NCI-H2029 treated with DMSO at 0.1 percent for 48 hours (cell line): ENCODE results near the gene LDLRAD3.

Experiments
- DNase-seq: peaks from one replicate; lab custom pipeline; 2025; lab: John Stamatoyannopoulos, UW

Gene LDLRAD3

GRCh38 chr11:36213393-36213840 lies 269.6 kb downstream of the LDLRAD3 start:
- no peak for DNase-seq

- no peak for DNase-seq
Observed at GRCh38 chr11:36214480-36214879, 270.6 kb downstream of the LDLRAD3 start.

DNA sequence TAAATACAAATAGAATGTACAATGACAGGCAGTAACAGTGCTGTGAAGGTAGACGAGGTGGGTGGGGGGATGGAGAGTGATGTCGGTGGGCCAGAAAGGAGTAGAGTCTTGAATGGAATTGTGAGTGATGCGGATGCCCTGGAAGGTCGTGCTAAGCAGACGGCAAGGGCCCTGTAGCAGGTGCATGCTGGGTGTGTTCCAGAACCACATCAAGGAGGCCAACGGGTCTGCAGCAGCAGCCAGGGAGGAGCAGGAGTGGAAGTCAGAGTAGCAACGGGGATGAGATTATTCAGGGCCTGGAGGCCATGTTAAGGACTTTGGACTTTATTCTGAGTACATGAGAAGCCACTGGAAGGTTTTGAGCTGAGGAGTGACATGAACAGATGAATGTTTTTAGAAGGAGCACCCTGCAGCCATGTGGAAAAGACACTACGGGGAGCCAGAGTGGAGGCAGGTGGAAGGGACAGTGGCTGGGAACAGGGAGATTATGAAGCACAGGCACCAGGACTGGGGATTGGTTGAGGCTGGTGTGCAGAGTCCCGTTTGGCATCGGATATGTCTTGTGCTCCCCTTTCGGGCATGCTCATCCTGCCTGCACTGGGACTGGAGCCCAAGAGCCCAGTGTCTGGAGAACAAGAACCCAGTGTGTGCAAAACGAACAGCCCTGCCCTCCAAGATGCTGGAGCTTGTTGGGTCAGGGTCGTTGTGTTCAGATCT lies 271.3 kb downstream of the LDLRAD3 start:
- DNase-seq, result no peak

DNA sequence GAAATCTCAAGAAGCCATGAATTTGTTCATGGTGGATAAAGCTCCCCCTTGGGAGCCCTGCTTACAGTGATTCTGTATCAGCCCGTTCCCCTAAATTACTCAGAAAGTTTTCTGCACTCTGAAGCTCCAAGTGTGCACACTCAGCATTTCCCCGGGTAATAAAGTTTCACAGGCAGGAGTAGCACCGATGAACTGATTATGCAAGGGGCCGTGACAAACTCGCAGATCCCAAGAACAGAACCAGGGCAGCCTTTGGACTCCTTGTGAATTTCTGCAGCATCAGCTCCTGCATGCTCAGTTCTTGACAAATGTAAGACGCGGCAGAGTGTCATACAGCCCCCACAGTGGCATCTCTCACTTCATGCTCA lies 271.8 kb downstream of the LDLRAD3 start:
- no peak for DNase-seq

DNA sequence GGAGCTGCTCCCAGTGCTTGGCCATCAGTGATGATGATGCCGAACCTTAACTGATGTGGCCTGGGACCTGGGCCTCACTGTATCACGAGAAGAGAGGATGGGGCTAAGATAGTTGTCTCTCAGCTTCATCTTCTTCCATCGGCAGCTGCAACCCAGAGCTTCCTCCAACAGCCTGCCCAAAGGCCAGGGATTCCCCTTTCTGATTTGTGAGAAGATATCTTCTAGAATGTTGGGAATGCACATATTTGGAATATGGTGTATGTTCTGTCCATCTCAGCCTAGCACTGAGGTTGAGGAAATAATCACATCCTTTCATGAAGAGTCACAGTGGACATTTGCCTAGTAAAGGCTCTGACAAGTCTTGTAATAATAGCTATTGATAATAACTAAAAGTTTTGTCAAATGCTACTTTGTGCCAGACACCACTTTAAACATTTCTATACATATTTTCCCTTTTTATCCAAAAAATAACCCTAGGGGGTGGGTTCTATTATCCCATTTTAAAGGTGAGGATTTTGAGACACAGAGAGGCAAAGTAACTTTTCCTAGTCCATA lies 272.3 kb downstream of the LDLRAD3 start:
- DNase-seq, result no peak

DNA sequence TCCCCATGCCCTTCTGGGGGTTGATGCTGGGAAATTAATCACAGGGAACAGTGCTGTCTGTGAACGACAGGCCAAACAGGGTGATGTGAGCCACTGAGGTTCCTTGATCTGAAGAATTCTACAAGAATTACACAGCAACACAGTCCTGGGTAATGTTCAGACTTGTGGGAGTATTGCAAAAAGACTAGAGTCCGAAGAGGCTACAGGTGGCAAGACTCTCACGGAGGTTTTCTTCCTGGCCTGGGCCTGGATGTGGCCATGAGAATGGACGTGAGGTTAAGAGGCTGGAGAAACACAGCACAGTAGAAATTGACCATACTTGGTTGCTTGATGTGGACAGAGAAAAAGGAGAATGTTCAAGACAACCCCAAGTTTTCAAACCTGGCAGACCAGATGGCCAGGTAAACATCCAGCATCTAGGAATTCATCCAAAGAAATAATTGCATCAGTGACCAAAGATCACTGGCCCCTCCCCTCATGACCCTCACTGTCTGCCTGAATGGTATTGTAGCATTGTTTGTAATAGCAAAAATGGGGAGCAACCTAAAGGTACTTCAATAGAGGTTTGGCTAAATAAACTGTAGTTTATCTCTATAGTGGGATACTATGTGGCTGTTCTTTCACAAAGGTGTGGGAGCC lies 274.5 kb downstream of the LDLRAD3 start:
- DNase-seq, result no peak

DNA sequence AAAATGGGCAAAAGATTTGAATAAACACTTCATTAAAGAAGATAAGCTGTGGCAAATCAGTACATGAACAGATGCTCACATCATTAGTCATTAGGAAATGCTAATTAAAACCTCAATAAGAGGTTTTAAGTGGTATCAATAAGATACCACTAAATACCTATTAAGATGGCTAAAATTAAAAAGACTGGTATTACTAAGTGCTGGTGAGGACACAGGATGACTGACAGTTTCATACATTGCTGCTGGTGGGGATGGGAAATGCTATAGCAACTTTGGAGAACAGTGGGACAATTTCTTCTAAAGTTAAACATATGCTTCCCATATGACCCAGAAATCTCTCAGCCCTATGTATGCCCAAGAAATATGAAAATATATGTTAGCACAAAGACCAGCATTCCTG lies 276.1 kb downstream of the LDLRAD3 start:
- DNase-seq, result no peak

DNA sequence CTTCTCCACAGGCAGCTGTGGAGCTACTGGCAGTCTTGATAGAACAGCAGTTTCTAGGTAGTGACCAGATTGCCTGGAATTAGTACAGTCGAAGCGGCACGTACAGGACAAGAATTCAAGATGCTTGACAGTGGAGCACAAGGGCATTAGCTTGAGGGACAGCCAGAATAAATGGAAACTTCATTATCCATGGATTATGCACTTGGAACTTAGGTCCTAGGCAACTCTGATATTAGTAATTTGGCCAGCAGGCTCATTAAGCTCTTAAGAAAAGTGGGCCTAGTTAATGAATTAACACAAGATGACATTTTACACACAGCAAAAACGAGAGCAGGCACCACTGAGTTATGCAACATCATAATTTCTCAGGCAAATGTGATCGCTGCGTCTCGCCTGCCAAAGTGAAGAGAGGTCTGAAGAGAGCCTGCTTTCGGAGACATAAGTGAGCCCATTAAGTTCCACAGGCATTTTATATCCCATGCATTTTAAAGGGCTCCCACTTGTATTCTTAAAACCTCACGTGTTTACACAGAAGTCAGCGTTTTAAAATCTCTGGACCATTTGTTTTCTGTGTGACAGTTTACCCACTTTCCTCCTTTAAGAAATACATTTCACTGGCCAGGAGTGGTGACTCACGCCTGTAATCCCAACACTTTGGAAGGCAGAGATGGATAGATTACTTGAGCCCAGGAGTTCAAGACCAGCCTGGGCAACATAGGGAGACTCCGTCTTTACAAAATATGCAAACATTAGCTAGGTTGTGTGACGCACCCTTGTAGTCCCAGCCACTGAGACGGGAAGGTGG lies 279.2 kb downstream of the LDLRAD3 start:
- no peak for DNase-seq

DNA sequence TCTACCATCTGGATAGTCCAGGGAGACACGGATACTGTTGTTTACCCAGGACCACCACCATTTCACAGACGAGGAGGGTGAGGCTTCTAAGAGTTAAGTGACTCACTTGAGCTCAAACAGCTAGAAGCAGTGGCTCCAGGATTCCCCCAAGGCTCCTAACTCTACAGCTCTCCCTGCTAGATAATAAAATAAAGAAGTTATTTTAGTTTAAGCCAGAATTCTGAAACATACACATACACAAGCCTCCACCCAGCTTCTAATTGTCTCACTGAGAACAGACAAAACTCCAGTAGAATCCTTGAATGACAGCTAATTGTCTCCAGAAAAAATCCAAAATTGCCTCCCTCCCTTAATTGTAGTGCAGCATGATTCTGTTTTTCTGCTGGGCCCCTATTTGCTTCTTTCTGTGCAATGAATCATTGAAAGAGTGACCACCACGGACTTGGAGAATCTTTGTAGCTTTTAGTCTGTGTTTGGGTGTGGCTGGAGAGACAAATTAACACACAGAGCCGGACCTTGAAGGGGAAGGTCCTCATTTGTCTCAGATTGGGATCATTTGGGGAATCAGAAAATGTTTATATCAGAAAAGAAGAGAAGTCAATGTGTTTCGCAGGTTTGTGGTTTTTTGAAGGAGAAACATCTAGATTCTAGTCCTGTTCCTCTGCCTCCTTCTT lies 280.5 kb downstream of the LDLRAD3 start:
- DNase-seq, result no peak

DNA sequence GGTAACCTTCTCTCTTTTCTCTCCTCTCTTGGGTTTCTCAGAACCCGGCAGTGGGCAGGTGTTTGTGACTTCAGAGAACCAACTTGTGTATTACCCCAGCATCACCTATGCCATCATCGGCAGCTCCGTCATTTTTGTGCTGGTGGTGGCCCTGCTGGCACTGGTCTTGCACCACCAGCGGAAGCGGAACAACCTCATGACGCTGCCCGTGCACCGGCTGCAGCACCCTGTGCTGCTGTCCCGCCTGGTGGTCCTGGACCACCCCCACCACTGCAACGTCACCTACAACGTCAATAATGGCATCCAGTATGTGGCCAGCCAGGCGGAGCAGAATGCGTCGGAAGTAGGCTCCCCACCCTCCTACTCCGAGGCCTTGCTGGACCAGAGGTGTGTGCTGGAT lies 283.2 kb downstream of the LDLRAD3 start:
- DNase-seq, result no peak

DNA sequence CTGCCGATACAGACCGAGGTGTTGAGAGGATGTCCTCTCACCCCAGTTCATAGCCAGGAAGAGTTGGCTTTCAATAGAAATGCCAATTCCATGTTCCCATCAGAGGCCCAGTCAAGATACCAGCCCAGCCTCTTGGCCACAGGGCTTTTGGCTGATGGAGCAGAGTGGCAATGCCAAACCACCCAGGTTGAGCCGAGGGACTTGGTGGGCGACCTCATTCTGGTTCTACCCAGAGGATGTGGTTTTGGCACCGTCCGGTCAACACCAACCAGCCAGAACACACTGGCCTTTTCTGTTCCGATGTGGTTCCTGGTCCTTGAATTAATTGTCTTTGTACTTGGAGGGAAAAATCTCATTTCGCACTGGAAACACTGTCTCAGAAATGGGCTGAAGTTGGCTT lies 284.8 kb downstream of the LDLRAD3 start:
- DNase-seq, result no peak

GRCh38 chr11:36229091-36229705 lies 285.3 kb downstream of the LDLRAD3 start:
- no peak for DNase-seq

DNA sequence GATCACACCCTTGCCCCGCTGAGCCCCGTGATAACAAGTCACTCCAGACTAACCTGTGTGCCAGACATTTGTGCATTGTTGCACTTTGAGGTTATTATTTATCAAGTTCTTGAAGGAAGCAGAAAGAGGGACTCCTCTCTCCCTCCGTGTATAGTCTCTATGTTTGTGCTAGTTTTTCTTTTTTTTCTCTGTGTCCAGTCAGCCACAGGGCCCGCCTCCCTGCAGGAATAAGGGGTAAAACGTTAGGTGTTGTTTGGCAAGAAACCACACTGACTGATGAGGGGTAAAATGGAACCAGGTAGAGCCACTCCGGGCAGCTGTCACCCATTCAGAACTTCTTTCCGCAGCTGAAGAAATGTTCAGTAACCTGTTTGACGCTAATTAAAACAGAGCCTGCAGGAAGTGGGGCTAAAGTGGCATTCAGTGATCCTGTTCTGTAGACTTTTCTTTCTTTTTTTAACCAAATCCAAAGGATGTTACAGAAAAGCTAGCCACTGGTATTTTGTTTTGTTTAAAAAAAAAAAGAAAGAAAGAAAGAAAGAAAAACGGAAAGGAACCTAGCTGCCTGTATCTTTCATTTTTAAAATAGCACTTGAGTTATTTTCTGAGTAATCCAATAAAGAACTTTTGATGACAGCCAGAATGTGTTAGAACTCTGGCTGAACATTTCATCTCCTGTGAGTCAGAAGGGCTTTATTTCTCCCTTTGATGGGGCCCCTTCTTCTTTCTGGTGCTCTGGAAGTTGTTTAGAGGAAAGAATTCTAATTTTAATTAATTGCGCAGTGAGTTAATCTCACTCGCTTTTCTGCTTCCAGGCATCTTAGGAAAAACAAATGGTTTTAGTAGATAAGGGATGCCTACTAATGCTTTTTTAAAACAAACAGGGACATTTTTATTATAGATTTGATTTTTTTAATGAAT lies 287.2 kb downstream of the LDLRAD3 start:
- DNase-seq, result no peak

DNA sequence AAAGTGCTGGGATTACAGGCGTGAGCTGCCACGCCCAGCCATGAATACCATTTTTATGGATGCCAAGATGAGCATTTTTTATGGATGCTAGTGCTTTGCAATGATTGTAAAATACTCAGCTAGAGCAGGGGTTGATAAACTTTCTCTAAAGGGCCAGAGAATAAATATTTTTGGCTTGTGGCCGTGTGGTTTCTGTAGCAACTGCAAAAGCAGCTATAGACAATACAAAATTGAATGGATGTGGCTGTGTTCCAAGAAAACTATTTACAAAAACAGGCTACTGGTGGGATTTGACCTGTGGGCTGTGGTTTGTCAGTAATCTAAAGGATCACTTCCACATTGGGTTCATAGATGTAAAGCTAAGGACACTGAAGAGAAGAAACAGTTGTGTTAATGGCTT lies 289.3 kb downstream of the LDLRAD3 start:
- peak; percentile 23 for DNase-seq

GRCh38 chr11:36234825-36235224 lies 291.0 kb downstream of the LDLRAD3 start:
- DNase-seq, result no peak

- DNase-seq, result no peak
Observed at GRCh38 chr11:36235750-36236149, 291.9 kb downstream of the LDLRAD3 start.

DNA sequence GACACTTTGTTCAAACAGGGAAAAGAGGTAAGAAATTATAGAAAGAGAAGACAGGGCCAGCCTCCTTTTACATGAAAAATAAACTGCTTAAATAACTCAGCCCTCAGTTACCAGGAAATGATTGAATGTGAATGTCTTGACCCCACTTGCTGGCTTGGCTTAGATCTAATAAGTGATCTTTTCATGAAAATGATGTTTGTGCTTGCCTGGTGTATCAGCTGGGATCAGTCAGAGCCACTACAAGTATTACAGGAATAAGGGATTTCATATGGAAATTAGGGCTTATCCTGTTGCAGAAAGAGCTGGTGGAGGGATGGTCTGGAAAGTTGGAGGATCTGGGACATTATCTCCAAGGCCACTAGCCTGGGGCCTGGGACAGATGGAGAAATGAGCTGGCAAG lies 293.5 kb downstream of the LDLRAD3 start:
- DNase-seq, result no peak

DNA sequence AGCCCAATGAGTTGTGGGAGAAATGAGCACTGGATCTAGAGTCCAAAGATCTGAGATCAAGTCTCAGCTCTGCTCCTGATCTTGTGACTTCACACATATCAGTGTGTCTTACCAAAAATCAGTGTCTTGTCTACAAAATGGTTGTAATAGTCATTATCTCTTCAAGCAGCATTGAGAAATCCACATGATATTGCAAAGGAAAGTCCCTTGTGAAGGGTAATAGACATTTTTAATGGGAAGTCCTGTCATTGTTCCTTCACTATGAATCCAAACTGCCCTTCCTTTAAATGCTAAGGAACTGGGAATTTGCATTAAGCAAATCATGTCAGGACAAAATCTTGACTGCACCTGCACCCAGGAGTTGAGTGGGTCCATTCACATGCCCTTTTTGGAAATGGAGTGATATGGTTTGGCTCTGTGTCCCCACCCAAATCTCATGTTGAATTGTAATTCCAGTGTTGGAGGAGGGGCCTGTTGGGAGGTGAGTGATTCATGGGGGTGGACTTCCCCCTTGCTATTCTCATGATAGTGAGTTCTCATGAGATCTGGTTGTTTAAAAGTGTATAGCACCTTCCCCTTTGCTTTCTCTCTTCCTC lies 294.3 kb downstream of the LDLRAD3 start:
- no peak for DNase-seq

DNA sequence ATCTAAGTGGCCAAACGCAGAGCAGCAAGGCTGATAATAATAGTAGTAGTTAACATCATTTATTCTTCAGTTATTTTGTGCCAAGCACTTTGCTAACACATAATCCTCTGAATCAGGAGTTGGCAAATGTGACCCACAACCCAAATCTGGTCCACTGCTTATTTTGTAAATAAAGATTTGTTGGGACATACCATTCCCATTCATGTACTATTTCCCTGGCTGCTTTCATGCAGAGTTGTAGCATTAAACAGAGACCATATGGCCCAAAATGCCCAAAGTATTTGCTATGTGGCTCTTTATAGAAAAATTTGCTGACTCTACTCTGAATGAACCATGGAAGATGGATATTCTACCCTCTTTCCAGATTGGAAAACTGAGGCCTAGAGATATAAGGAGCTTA lies 295.0 kb downstream of the LDLRAD3 start:
- DNase-seq, result no peak

GRCh38 chr11:36239636-36240035 lies 295.8 kb downstream of the LDLRAD3 start:
- no peak for DNase-seq
